IMR-90 (cell line): ENCODE measurements around the gene LYPD3. TPM values are rescaled to one million over a fixed set of nuclear protein-coding genes. Genes with fewer than 3 reads are reported as not detected.

ENCODE experiments used
- polyA plus RNA-seq, 3 experiments: library from polyadenylated mRNA; depleted of rRNA; stranded (reverse); fragments of >200 nt; gene quantifications; 2 replicates each; pipeline ENCODE4 v1.2.3, GENCODE V29; 2012; ENCODE audit warnings: low replicate concordance in 1 of 3
- total RNA-seq: library from RNA; depleted of rRNA; stranded (reverse); fragments of >200 nt; gene quantifications from 2 replicates; pipeline ENCODE4 v1.2.3, GENCODE V29; 2012; rRNA removed

Gene LYPD3
- total and polyA plus RNA-seq, 2 of the 4 experiments (the other 2 are of a cell fraction): 0.18 to 1.1 TPM

Other genes starting within 250 kb of the LYPD3 start
- 0.28 and 0.54 TPM in 2 replicates for gene PSG9, start 196.1 kb downstream of the LYPD3 start, total RNA-seq
- gene PSG9, start 196.1 kb downstream of the LYPD3 start, polyA plus RNA-seq (2012; rRNA removed): 1.1 TPM in 2 replicates
- gene CD177, start 111.9 kb downstream of the LYPD3 start, total RNA-seq: under 0.01 TPM in 1 of 2 replicates, not detected in the other
- 0.14 and 0.17 TPM in 2 replicates for gene CD177, start 111.9 kb downstream of the LYPD3 start, polyA plus RNA-seq (2012; rRNA removed)
- not detected in 2 replicates for gene TEX101, start 50.7 kb downstream of the LYPD3 start, total RNA-seq
- gene TEX101, start 50.7 kb downstream of the LYPD3 start, polyA plus RNA-seq (2012; rRNA removed): not detected in 2 replicates
- gene PHLDB3, start 39.1 kb upstream of the LYPD3 start, total RNA-seq: 2.9 and 3.3 TPM in 2 replicates
- 10.6 and 12.4 TPM in 2 replicates for gene PHLDB3, start 39.1 kb upstream of the LYPD3 start, polyA plus RNA-seq (2012; rRNA removed)
- gene ETHE1, start 61.6 kb upstream of the LYPD3 start, total RNA-seq: 141 and 161 TPM in 2 replicates
- gene ETHE1, start 61.6 kb upstream of the LYPD3 start, polyA plus RNA-seq (2012; rRNA removed): 233 and 249 TPM in 2 replicates
- not detected in 2 replicates for gene ZNF575, start 67.6 kb upstream of the LYPD3 start, total RNA-seq
- 0.77 and 0.87 TPM in 2 replicates for gene ZNF575, start 67.6 kb upstream of the LYPD3 start, polyA plus RNA-seq (2012; rRNA removed)
- 12.2 and 12.5 TPM in 2 replicates for gene XRCC1, start 109.9 kb upstream of the LYPD3 start, total RNA-seq
- 21.3 and 25.9 TPM in 2 replicates for gene XRCC1, start 109.9 kb upstream of the LYPD3 start, polyA plus RNA-seq (2012; rRNA removed)
- 0.54 and 0.83 TPM in 2 replicates for gene PINLYP, start 110.2 kb upstream of the LYPD3 start, total RNA-seq
- gene PINLYP, start 110.2 kb upstream of the LYPD3 start, polyA plus RNA-seq (2012; rRNA removed): 1.0 and 1.4 TPM in 2 replicates
- gene IRGQ, start 130.5 kb upstream of the LYPD3 start, total RNA-seq: 9.0 and 10.8 TPM in 2 replicates
- 6.8 and 9.9 TPM in 2 replicates for gene IRGQ, start 130.5 kb upstream of the LYPD3 start, polyA plus RNA-seq (2012; rRNA removed)
- 8.6 and 13.8 TPM in 2 replicates for gene ZNF576, start 131.0 kb upstream of the LYPD3 start, total RNA-seq
- 19.5 and 24.9 TPM in 2 replicates for gene ZNF576, start 131.0 kb upstream of the LYPD3 start, polyA plus RNA-seq (2012; rRNA removed)
- gene SRRM5, start 146.5 kb upstream of the LYPD3 start, total RNA-seq: not detected in 2 replicates
- gene SRRM5, start 146.5 kb upstream of the LYPD3 start, polyA plus RNA-seq (2012; rRNA removed): 0.10 TPM in 2 replicates
- 9.9 and 10.3 TPM in 2 replicates for gene ZNF428, start 154.0 kb upstream of the LYPD3 start, total RNA-seq
- 32.3 and 45.4 TPM in 2 replicates for gene ZNF428, start 154.0 kb upstream of the LYPD3 start, polyA plus RNA-seq (2012; rRNA removed)
- gene CADM4, start 174.2 kb upstream of the LYPD3 start, total RNA-seq: 1.7 and 2.0 TPM in 2 replicates
- 4.0 and 4.9 TPM in 2 replicates for gene CADM4, start 174.2 kb upstream of the LYPD3 start, polyA plus RNA-seq (2012; rRNA removed)
- gene PLAUR, start 204.6 kb upstream of the LYPD3 start, total RNA-seq: 112 and 115 TPM in 2 replicates
- gene PLAUR, start 204.6 kb upstream of the LYPD3 start, polyA plus RNA-seq (2012; rRNA removed): 263 and 328 TPM in 2 replicates